Measurements from ENCODE around the gene EPS15.
"Not testable (repeated sequence)": the region's sequence is repeated elsewhere in the genome, so short reads cannot be mapped to it uniquely, and the experiment has no call there.

EPS15 gene

GRCh38 chr1:51463561-51463960 lies 55.5 kb downstream of the EPS15 start:
- DNase-seq: no peak

GRCh38 chr1:51462289-51462688 lies 56.8 kb downstream of the EPS15 start:
- DNase-seq: not testable (repeated sequence)

DNA sequence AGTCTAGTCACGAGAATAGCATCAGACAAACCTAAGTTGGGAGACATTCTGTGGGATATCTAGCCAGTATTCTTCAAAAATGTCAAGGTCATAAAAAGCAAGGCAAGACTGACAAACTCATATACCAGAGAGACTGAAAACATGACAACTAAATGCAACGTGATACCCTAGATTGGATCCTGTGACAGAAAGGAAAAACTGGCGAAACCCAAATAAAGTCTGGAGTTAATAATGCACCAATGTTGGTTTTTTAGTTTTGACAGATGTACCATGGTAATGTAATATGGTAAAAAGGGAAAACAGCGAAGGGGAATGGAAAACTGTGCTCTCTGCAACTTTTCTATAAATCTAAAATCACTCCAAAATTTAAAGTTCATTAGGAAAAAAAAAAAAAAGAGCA lies 64.5 kb downstream of the EPS15 start:
- DNase-seq: no peak

- no peak for DNase-seq
These were observed 66.1 kb downstream of the EPS15 start for GRCh38 chr1:51453010-51453409.

DNA sequence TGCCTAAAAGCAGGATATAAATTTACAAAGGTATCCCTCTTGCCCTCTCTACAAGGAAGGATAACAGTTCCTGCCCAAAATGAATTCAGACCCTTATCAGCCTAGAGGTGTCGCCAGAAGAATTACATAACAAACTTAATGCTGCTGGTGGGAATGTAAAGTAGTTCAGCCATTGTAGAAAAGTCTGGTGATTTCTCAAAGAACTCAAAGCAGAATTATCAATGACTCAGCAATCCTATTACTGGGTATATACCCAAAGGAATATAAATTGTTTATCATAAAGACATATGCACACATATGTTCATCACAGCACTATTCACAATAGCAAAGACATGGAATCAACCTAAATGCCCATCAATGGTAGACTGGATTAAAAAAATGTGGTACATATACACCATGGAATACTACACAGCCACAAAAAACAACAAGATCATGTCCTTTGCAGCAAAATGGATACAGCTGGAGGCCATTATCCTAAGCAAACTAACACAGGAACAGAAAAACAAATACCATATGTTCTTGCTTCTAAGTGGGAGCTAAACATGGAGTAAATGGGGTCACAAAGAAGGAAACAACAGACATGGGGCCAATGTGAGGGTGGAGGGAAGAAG lies 70.1 kb downstream of the EPS15 start:
- not testable (repeated sequence) for DNase-seq

DNA sequence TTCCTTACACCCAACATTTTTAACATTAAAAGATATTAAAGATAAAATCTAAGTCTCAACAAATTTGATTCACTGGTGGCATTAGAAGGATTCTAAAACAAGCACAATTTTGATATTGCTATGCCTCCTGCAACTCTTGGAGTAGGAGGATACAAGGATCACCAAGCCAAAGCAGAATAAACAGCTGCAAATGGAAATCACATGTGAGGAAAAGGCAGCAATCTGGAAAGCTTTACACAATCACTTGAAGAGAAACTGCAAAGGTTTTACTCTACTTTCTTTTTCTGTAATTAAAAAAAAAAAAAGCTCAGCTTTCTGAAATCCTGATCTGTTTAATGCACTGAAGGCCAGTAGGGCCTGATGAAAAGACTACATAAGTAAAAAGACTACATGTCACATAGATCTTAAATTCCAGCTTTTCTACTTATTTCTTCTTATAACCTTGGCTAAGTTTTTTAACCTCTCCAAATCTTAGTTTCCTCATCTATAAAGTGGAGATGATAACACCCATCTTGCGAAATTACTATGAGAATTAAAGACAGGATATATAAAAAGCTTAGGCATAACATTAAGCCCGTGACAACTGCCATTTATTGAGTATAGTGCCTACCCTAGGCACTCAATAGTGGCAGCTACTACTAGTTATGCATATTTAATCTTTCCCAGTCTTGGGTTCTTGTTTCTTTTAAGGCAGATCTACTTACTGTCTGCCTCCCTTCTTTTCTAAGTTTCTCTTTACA lies 73.5 kb downstream of the EPS15 start:
- no peak for DNase-seq

GRCh38 chr1:51444534-51445192 lies 74.4 kb downstream of the EPS15 start:
- DNase-seq: no peak

- no peak for DNase-seq
These were observed 75.0 kb downstream of the EPS15 start for GRCh38 chr1:51444096-51444495.

GRCh38 chr1:51443555-51443954 lies 75.5 kb downstream of the EPS15 start:
- DNase-seq: no peak

GRCh38 chr1:51442616-51443015 lies 76.5 kb downstream of the EPS15 start:
- DNase-seq: no peak

- no peak for DNase-seq
These were observed 76.9 kb downstream of the EPS15 start for GRCh38 chr1:51442198-51442597.

- DNase-seq: no peak
These were observed 79.2 kb downstream of the EPS15 start for GRCh38 chr1:51439895-51440294.

DNA sequence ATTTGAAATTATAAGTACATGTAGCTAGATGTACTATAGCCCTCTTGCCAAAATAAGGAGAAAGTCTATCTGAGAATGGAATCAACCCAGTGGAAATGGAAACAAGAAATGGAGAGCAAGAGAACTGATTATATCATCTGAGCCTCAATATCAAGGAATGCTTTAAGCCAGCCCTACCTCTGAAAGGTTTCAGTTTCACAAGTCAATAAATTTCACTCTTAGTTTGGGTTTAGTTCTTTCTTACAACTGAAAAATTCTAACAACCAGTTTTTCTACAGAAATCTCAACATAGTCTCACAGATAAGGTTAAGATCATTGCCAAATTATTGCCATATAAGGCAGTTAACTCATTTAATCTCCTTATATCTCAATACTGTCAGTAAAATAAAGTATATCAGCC lies 80.0 kb downstream of the EPS15 start:
- no peak for DNase-seq

DNA sequence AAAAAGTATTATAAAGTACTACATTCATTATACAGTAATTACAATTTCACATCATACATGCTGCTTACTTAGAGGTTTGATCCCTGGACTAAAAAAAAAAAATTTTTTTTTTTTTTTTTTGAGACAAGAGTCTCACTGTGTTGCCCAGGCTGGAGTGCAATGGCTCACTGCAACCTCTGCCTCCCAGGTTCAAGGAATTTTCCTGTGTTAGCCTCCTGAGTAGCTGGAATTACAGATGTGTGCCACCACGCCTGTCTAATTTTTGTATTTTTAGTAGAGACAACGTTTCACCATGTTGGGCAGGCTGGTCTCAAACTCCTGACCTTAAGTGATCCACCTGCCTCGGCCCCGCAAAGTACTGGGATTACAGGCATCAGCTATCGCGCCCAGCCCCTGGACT lies 81.7 kb downstream of the EPS15 start:
- not testable (repeated sequence) for DNase-seq

- no peak for DNase-seq
These were observed 83.2 kb downstream of the EPS15 start for GRCh38 chr1:51435878-51436277.

DNA sequence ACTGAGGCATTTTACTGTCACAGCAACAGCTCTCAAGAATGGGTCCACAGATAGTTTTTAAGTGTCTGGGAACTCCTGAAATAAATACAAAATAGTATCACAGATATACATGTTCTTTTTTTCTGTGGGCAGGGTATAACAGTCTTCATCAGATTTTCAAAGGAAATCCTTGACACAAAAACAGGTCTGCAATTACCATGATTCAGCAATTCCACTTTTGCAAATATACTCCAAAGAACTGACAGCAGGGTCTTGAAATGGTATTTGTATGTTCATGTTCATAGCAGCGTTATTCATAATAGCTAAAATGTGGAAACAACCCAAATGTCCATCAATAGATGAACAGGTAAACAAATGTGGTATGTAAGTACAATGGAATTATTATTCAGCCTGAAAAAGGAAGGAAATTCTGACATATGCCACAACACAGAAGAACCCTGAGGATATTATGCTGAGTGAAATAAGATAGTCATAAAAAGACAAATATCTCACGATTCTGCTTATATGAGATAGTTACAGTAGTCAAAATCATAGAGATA lies 85.0 kb downstream of the EPS15 start:
- no peak for DNase-seq

DNA sequence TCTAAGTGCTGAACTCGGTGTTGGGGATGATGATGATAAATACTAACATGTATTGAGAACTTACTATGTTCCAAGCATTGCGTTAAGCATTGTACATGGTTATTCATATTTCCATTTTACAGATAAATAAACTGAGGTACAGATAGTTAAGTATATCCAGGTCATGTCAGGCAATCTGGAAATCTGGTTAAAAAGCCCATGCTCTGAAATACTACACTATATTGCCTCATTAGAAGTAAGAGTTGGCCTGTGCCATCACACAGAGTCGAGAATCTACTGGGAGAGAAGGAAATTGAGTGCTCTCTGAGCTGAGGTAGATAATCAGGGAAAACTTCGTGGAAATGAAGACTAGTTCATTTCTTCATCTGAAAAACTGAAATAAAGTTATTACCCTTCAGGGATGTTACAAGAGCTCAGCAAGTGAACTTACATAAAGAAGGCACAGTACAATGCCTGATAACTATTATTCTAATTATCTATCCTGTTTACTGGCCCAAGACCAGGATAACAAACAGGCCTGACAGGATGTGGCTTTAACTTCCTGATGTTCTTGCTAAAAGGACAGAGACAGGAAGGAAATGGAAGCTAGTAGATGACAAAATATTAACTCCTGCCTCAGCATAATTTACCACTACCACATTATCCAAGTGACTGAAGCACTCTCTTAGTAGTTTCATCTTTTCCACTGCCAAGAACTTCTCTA lies 85.6 kb downstream of the EPS15 start:
- no peak for DNase-seq

DNA sequence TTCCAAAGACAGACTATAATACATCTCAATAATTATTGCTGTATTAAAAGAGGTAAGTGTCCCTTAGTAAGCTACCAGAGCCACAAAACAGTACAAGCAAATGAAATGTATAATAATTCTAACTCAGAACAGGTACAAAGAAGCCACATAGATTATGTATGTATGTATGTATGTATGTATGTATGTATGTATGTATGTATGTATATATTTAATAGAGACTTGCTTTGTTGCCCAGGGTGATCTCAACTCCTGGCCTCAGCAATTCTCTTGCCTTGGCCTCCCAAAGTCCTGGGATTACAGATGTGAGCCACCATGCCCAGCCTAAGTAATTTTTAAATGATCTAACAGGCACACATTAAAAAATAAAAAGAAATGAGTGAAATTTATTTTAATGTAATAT lies 86.9 kb downstream of the EPS15 start:
- DNase-seq: no peak

GRCh38 chr1:51427438-51427837 lies 91.6 kb downstream of the EPS15 start:
- DNase-seq: no peak

DNA sequence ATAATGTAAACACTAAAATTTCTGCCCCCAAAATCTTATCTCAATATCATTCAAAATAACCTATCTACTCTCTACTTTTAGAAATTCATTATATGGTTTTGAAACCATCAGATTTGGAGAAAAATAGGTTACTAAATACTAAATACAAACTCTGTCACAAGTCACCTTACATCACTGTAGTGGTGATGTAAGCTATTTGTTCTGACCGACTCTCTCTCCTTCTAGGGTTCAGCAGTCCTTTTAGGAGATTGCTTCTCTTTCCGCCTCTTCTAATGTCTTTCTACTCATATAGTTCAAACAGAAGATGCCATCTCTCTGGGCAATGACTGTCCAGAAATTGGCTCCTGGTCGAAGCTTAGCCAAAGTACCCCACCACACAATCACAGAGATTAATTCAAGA lies 93.1 kb downstream of the EPS15 start:
- DNase-seq: no peak

DNA sequence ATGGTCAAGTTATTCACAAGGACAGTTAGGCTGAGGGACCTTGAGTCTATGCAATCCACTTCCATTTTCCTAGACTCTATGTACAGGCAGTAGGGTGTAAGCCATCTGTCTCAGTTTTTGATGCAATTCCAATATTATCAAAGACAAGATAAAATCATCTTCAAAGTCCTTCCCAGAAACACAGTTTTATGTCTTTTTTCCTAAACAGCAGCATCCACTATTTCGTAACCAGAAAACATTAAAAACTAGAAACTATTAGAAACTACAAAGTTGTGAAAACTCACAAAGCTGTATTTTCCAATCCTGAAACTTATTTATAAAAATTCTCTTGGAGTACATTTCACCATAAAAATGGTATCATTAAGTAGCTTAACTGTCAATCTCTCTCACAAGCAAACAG lies 93.8 kb downstream of the EPS15 start:
- DNase-seq: no peak

GRCh38 chr1:51423073-51423821 lies 95.8 kb downstream of the EPS15 start:
- DNase-seq: no peak

Measured in activated gamma-delta T cell treated with Interleukin-2 at 50 U/mL for 16 hours (primary cell).